HEK293 (cell line): ENCODE data around the gene ALLC.

Experiments used
- CTCF ChIA-PET: fragments of 350-600 bp; formaldehyde crosslinking; extraction: SDS; loops from one replicate; lab custom pipeline; 2021; ENCODE audit warnings: antibody characterized with exemption; lab: Yijun Ruan, JAX
- POLR2A ChIA-PET: fragments of 300-600 bp; formaldehyde crosslinking; extraction: SDS; loops from one replicate; lab custom pipeline; 2020; ENCODE audit warnings: antibody characterized with exemption, inconsistent platforms; lab: Yijun Ruan, JAX
- H3K27ac ChIP-seq: fragments of 200-500 bp; sonication (Bioruptor generic); 2 replicates; pipeline ENCODE4 v1.5.1; 2014; ENCODE audit warnings: low read depth, low read length, control low read depth, inconsistent platforms; ENCODE audit errors: extremely low read depth
- H3K36me3 ChIP-seq, 2 experiments: fragments of 200-500 bp in 1 of 2; sonication (Bioruptor generic) in 1 of 2; 1 replicate in 1 of 2; 2 replicates in 1 of 2; pipeline ENCODE4 v1.5.1; 2014 to 2017; ENCODE audit warnings: inconsistent platforms in 2 of 2, low read length in 2 of 2; ENCODE audit not compliant: control insufficient read depth in 2 of 2, insufficient read depth in 1 of 2
- H3K4me1 ChIP-seq: fragments of 200-500 bp; sonication (Bioruptor generic); 2 replicates; pipeline ENCODE4 v1.5.1; 2014; ENCODE audit warnings: mild to moderate bottlenecking, low read length, inconsistent platforms; ENCODE audit not compliant: control insufficient read depth, insufficient read depth
- H3K4me3 ChIP-seq: 2 replicates; pipeline ENCODE4 v1.5.1; 2011; ENCODE audit warnings: low read depth, mild to moderate bottlenecking, control low read depth, low read length, moderate library complexity
- H3K9me3 ChIP-seq: fragments of 200-500 bp; sonication (Bioruptor generic); 2 replicates; pipeline ENCODE4 v1.5.1; 2014; ENCODE audit warnings: low read depth, low read length, inconsistent platforms; ENCODE audit not compliant: control insufficient read depth, insufficient read depth
- BCL11B ChIP-seq: fragments of 450-650 bp; formaldehyde crosslinking; IDR thresholded peaks from 2 replicates; pipeline ENCODE4 v1.5.1; 2016; ENCODE audit warnings: low read depth, missing biosample characterization, missing genetic modification characterization
- BCL6B ChIP-seq: fragments of 450-650 bp; formaldehyde crosslinking; IDR thresholded peaks from 2 replicates; pipeline ENCODE4 v1.5.1; 2017; ENCODE audit warnings: missing biosample characterization, missing genetic modification characterization
- KLF1 ChIP-seq: fragments of 450-650 bp; formaldehyde crosslinking; IDR thresholded peaks from 2 replicates; pipeline ENCODE4 v1.5.1; 2016; ENCODE audit warnings: missing biosample characterization, missing genetic modification characterization
- KLF7 ChIP-seq: fragments of 450-650 bp; formaldehyde crosslinking; IDR thresholded peaks from 2 replicates; pipeline ENCODE4 v1.5.1; 2016; ENCODE audit warnings: missing biosample characterization, missing genetic modification characterization, borderline replicate concordance
- OSR2 ChIP-seq: fragments of 450-650 bp; formaldehyde crosslinking; IDR thresholded peaks from 2 replicates; pipeline ENCODE4 v1.5.1; 2016; ENCODE audit warnings: missing biosample characterization, missing genetic modification characterization
- SCRT1 ChIP-seq: fragments of 450-650 bp; formaldehyde crosslinking; IDR thresholded peaks from 2 replicates; pipeline ENCODE4 v1.5.1; 2016; ENCODE audit warnings: missing biosample characterization, missing genetic modification characterization, borderline replicate concordance
- ZBTB1 ChIP-seq: fragments of 450-650 bp; formaldehyde crosslinking; IDR thresholded peaks from 2 replicates; pipeline ENCODE4 v1.5.1; 2016; ENCODE audit warnings: missing biosample characterization, missing genetic modification characterization
- ZEB2 ChIP-seq: fragments of 450-650 bp; formaldehyde crosslinking; IDR thresholded peaks from 2 replicates; pipeline ENCODE4 v1.5.1; 2016; ENCODE audit warnings: missing biosample characterization, missing genetic modification characterization
- ZFHX2 ChIP-seq: fragments of 450-650 bp; formaldehyde crosslinking; conservative IDR thresholded peaks from 2 replicates; pipeline ENCODE4 v1.5.1; 2016; ENCODE audit warnings: missing biosample characterization, missing genetic modification characterization
- ZNF112 ChIP-seq: fragments of 450-650 bp; formaldehyde crosslinking; IDR thresholded peaks from 2 replicates; pipeline ENCODE4 v1.5.0; 2017; ENCODE audit warnings: missing biosample characterization, missing genetic modification characterization
- ZNF157 ChIP-seq: fragments of 450-650 bp; formaldehyde crosslinking; IDR thresholded peaks from 2 replicates; pipeline ENCODE4 v1.5.1; 2016; ENCODE audit warnings: missing biosample characterization, missing genetic modification characterization
- ZNF18 ChIP-seq: fragments of 450-650 bp; formaldehyde crosslinking; IDR thresholded peaks from 2 replicates; pipeline ENCODE4 v1.5.1; 2016; ENCODE audit warnings: missing biosample characterization, missing genetic modification characterization
- ZNF202 ChIP-seq: fragments of 450-650 bp; formaldehyde crosslinking; IDR thresholded peaks from 2 replicates; pipeline ENCODE4 v1.5.1; 2016; ENCODE audit warnings: missing biosample characterization, missing genetic modification characterization, borderline replicate concordance
- ZNF26 ChIP-seq: fragments of 450-650 bp; formaldehyde crosslinking; IDR thresholded peaks from 2 replicates; pipeline ENCODE4 v1.5.1; 2016; ENCODE audit warnings: missing biosample characterization, missing genetic modification characterization
- ZNF280D ChIP-seq: fragments of 450-650 bp; formaldehyde crosslinking; IDR thresholded peaks from 2 replicates; pipeline ENCODE4 v1.5.1; 2016; ENCODE audit warnings: missing biosample characterization, missing genetic modification characterization
- ZNF449 ChIP-seq: fragments of 450-650 bp; formaldehyde crosslinking; IDR thresholded peaks from 2 replicates; pipeline ENCODE4 v1.5.1; 2017; ENCODE audit warnings: missing biosample characterization, mild to moderate bottlenecking, missing genetic modification characterization, moderate library complexity
- ZNF548 ChIP-seq: fragments of 450-650 bp; formaldehyde crosslinking; IDR thresholded peaks from 2 replicates; pipeline ENCODE4 v1.5.1; 2016; ENCODE audit warnings: missing biosample characterization, missing genetic modification characterization
- ZNF707 ChIP-seq: fragments of 450-650 bp; formaldehyde crosslinking; IDR thresholded peaks from 2 replicates; pipeline ENCODE4 v1.5.1; 2016; ENCODE audit warnings: missing biosample characterization, missing genetic modification characterization
- ZNF76 ChIP-seq: fragments of 450-650 bp; formaldehyde crosslinking; IDR thresholded peaks from 2 replicates; pipeline ENCODE4; 2016; ENCODE audit warnings: low read depth, missing biosample characterization, missing genetic modification characterization, borderline replicate concordance

ALLC gene

GRCh38 chr2:3743951-3744555, 86.1 kb downstream of the ALLC start (continued):
- TF ChIP-seq ZNF280D (tag by site-specific recombination) (no peak), ZNF26 (tag by site-specific recombination) (no peak), ZNF707 (no peak), ZNF18 (tag by site-specific recombination) (no peak)

GRCh38 chr2:3745920-3746319, 87.9 kb downstream of the ALLC start:
- Histone ChIP-seq H3K36me3 (no peaks in the 10 kb centered on the region), H3K4me1 (no peaks in the 10 kb centered on the region), H3K4me3 (no peak overlapping the region), H3K27ac (no peak overlapping the region), H3K9me3 (no peaks in the 10 kb centered on the region)
- TF ChIP-seq KLF1 (tag by site-specific recombination) (no peak), ZFHX2 (tag by site-specific recombination) (no peak), BCL6B (no peak), ZNF76 (tag by site-specific recombination) (no peak), ZNF157 (tag by site-specific recombination) (no peak), ZNF548 (no peak), ZNF112 (no peak), BCL11B (no peak), ZNF449 (tag by site-specific recombination) (no peak), ZBTB1 (tag by site-specific recombination) (no peak), KLF7 (tag by site-specific recombination) (no peak), OSR2 (tag by site-specific recombination) (no peak), ZEB2 (no peak), ZNF202 (tag by site-specific recombination) (no peak), SCRT1 (no peak)
- POLR2A ChIA-PET, result no interaction called here
- CTCF ChIA-PET, result no interaction called here
